K562 (cell line): Measurements from ENCODE around the gene RNF39. TPM values are rescaled to one million over a fixed set of nuclear protein-coding genes. Genes with fewer than 3 reads are reported as not detected.

Experiments used
- ATAC-seq: fragments of 200-7000 bp; cut with Tn5 transposase; 3 replicates; pipeline ENCODE4 v1.9.1; 2020; ENCODE audit warnings: moderate library complexity
- BruUV-seq: library from RNA; stranded (reverse); fragments of 400-500 nt; replicated peaks from 2 replicates; lab custom pipeline; 2021; lab: Mats Ljungman, UMichigan
- CTCF ChIA-PET: fragments of 300-600 bp; formaldehyde crosslinking; extraction: SDS; loops from one replicate; lab custom pipeline; 2021; ENCODE audit warnings: low intra/inter-chr PET ratio; lab: Yijun Ruan, JAX
- POLR2A ChIA-PET: fragments of 300-600, 350-650 bp; sonication (Branson Sonifier 250); formaldehyde crosslinking; extraction: SDS; loops from one replicate; lab custom pipeline; 2021; ENCODE audit warnings: antibody characterized with exemption, inconsistent platforms; lab: Yijun Ruan, JAX
- DNase-seq, 4 experiments: peaks; one replicate each; pipeline versions ENCODE4 v3.0.0 to v3.0.0-alpha.2; 2011 to 2018; ENCODE audit warnings: low spot score in 3 of 4, mixed read lengths in 3 of 4; ENCODE audit errors: extremely low read depth in 1 of 4
- FAIRE-seq: peaks from 2 replicates; lab custom pipeline; 2011; peaks lifted over from hg19 to GRCh38; lab: Jason Lieb, UNC
- H2AFZ ChIP-seq: 2 replicates; pipeline ENCODE4 v1.6.0; 2011; ENCODE audit warnings: low read depth, low read length, control low read depth, inconsistent platforms
- H3K27ac ChIP-seq: fragments of 200-600 bp; 3 replicates; pipeline ENCODE4 v1.8.0; 2011; ENCODE audit warnings: low read depth, mild to moderate bottlenecking, control low read depth, inconsistent platforms, low read length, moderate library complexity, mixed read lengths; ENCODE audit errors: extremely low read depth
- H3K27me3 ChIP-seq, 2 experiments: fragments of 300-600 bp in 1 of 2; 2 replicates in 1 of 2; 3 replicates in 1 of 2; pipeline versions ENCODE4 v1.6.0 to v1.8.0; 2011; ENCODE audit warnings: inconsistent platforms in 2 of 2, low read length in 2 of 2, mild to moderate bottlenecking in 1 of 2, mixed read lengths in 1 of 2, moderate library complexity in 1 of 2; ENCODE audit not compliant: control insufficient read depth in 2 of 2, insufficient read depth in 2 of 2
- H3K36me3 ChIP-seq: fragments of 300-600 bp; 3 replicates; pipeline ENCODE4 v1.8.0; 2011; ENCODE audit warnings: mild to moderate bottlenecking, low read length, inconsistent platforms; ENCODE audit not compliant: control insufficient read depth, insufficient read depth
- H3K4me1 ChIP-seq, 2 experiments: fragments of 200-600 bp in 1 of 2; replicated peaks in 1 of 2; 2 replicates in 1 of 2; 3 replicates in 1 of 2; pipeline versions ENCODE4 v1.5.1 to v1.8.0; 2011; ENCODE audit warnings: inconsistent platforms in 2 of 2, low read length in 2 of 2, mild to moderate bottlenecking in 1 of 2, mixed read lengths in 1 of 2, moderate library complexity in 1 of 2; ENCODE audit not compliant: control insufficient read depth in 2 of 2, insufficient read depth in 2 of 2
- H3K4me2 ChIP-seq: 2 replicates; pipeline ENCODE4 v1.6.1; 2011; ENCODE audit warnings: low read length, control low read depth, inconsistent platforms, mixed read lengths; ENCODE audit not compliant: insufficient read depth
- H3K4me3 ChIP-seq: fragments of 200-600 bp; sonication (generic), shearing (Covaris generic); 2 replicates; pipeline ENCODE4 v1.5.1; 2016; ENCODE audit warnings: control low read depth, inconsistent platforms
- H3K79me2 ChIP-seq: fragments of 200-600 bp; 3 replicates; pipeline ENCODE4 v1.8.0; 2011; ENCODE audit warnings: low read length, inconsistent platforms; ENCODE audit not compliant: control insufficient read depth, insufficient read depth
- H3K9ac ChIP-seq, 2 experiments: 2 replicates each; pipeline versions ENCODE4 v1.6.0 to v1.6.1; 2011; ENCODE audit warnings: low read depth in 2 of 2, low read length in 2 of 2, control low read depth in 1 of 2, inconsistent platforms in 1 of 2, mild to moderate bottlenecking in 1 of 2, mixed read lengths in 1 of 2; ENCODE audit not compliant: insufficient read depth in 1 of 2
- H3K9me1 ChIP-seq: one replicate; pipeline ENCODE4 v1.6.0; 2011; ENCODE audit warnings: inconsistent platforms, mild to moderate bottlenecking, low read length, moderate library complexity; ENCODE audit not compliant: control insufficient read depth, insufficient read depth
- H3K9me3 ChIP-seq: replicated peaks from 2 replicates; pipeline ENCODE4 v1.5.1; 2011; ENCODE audit warnings: low read depth, low read length, inconsistent platforms; ENCODE audit not compliant: control insufficient read depth, insufficient read depth
- H4K20me1 ChIP-seq: replicated peaks from 2 replicates; pipeline ENCODE4 v1.6.1; 2011; ENCODE audit warnings: low read length, inconsistent platforms, mixed read lengths; ENCODE audit not compliant: control insufficient read depth, insufficient read depth
- BRF1 ChIP-seq: IDR thresholded peaks from 3 replicates; pipeline ENCODE4 v1.6.1; 2011; ENCODE audit warnings: borderline replicate concordance, mild to moderate bottlenecking; ENCODE audit not compliant: insufficient read length; ENCODE audit errors: extremely low read depth
- DPF2 ChIP-seq: fragments of 450-650 bp; IDR thresholded peaks from 2 replicates; pipeline ENCODE4 v1.6.1; 2016
- EGR1 ChIP-seq: fragments of 450-650 bp; conservative IDR thresholded peaks from 2 replicates; pipeline ENCODE4 v1.6.1; 2017; ENCODE audit warnings: mild to moderate bottlenecking
- FOXM1 ChIP-seq, 2 experiments: fragments of 450-650 bp in 1 of 2; sonication (generic) in 1 of 2; formaldehyde crosslinking in 1 of 2; IDR thresholded peaks; 2 replicates each; pipeline versions ENCODE4 v1.6.1 to v1.9.0; 2017 to 2022; ENCODE audit warnings: low read depth in 2 of 2, mild to moderate bottlenecking in 2 of 2, missing genetic modification reagents in 1 of 2, moderate library complexity in 1 of 2
- GATAD2B ChIP-seq: fragments of 450-650 bp; IDR thresholded peaks from 2 replicates; pipeline ENCODE4 v1.6.1; 2017; ENCODE audit warnings: mild to moderate bottlenecking, borderline replicate concordance
- KAT7 ChIP-seq: sonication (generic); formaldehyde crosslinking; IDR thresholded peaks from 2 replicates; pipeline ENCODE4 v1.8.0; 2022; ENCODE audit warnings: missing genetic modification reagents, mild to moderate bottlenecking, borderline replicate concordance
- KDM1A ChIP-seq, 2 experiments: fragments of 450-650 bp; IDR thresholded peaks; 2 replicates each; pipeline ENCODE4 v1.6.1; 2016; ENCODE audit warnings: mild to moderate bottlenecking in 2 of 2
- MAFG ChIP-seq: fragments of 450-650 bp; conservative IDR thresholded peaks from 2 replicates; pipeline ENCODE4 v1.6.1; 2016; ENCODE audit warnings: missing genetic modification characterization, missing compliant biosample characterization
- MAFK ChIP-seq: IDR thresholded peaks from 2 replicates; pipeline ENCODE4 v1.6.1; 2011; ENCODE audit warnings: low read length, improper control_type of control experiment
- MTF1 ChIP-seq: fragments of 250-450 bp; sonication (Bioruptor Pico); IDR thresholded peaks from 2 replicates; pipeline ENCODE4 v1.9.0; 2021; ENCODE audit warnings: moderate library complexity, mild to moderate bottlenecking, inconsistent platforms, borderline replicate concordance
- RNF2 ChIP-seq: sonication (generic); IDR thresholded peaks from 2 replicates; pipeline ENCODE4 v1.6.1; 2016
- SMARCA4 ChIP-seq: fragments of 450-650 bp; IDR thresholded peaks from 2 replicates; pipeline ENCODE4 v1.6.1; 2016
- TRIM24 ChIP-seq, 2 experiments: fragments of 450-650 bp; IDR thresholded peaks; 2 replicates each; pipeline ENCODE4 v1.6.1; 2016
- ZNF695 ChIP-seq: fragments of 450-650 bp; formaldehyde crosslinking; IDR thresholded peaks from 2 replicates; pipeline ENCODE4 v1.4.0; 2020; ENCODE audit warnings: mild to moderate bottlenecking, moderate library complexity
- WGBS: fragments of 100-300 bp; shearing (Covaris generic); methylation state at CpG from one replicate; pipeline ENCODE4 v1.1.6; 2016; ENCODE audit warnings: low coverage, mixed read lengths; ENCODE audit not compliant: insufficient coverage; ENCODE audit errors: missing lambda C conversion rate; 5-methylcytosine and 5-hydroxymethylcytosine counted together
- in situ Hi-C: fragments of 300-500 bp; cut with MboI; formaldehyde crosslinking; loops from 4 replicates; pipeline ENCODE4 v1.15.0; 2018; ENCODE audit warnings: inconsistent platforms, mixed read lengths
- intact Hi-C: fragments of 100-400 bp; cut with micrococcal nuclease; formaldehyde crosslinking; loops from 2 replicates; pipeline ENCODE4 v1.14.2; 2022
- polyA plus RNA-seq, 8 experiments: library from polyadenylated mRNA; depleted of rRNA in 4 of 8; stranded (reverse) in 5 of 8; unstranded in 3 of 8; fragments of >200 nt; fragmentation: Nextera tagmentation in 2 of 8; fragmentation: Illumina TruSeq in 1 of 8; extraction: Ambion mirVana in 2 of 8; extraction: Trizol in 1 of 8; gene quantifications; 2 replicates each; pipeline versions ENCODE4 v1.2.1 to v1.2.3, GENCODE V29; 2011 to 2014; ENCODE audit warnings: inconsistent platforms in 1 of 8, missing spikeins in 1 of 8
- total RNA-seq, 7 experiments: library from RNA; depleted of rRNA in 6 of 7; stranded (reverse); fragments of >200 nt in 6 of 7; fragmentation: Illumina TruSeq in 2 of 7; extraction: Trizol in 2 of 7; gene quantifications; 2 replicates each; pipeline versions ENCODE4 v1.2.1 to v1.2.3, GENCODE V29; 2011 to 2021; ENCODE audit warnings: low replicate concordance in 1 of 7
- TF ChIP-seq, protein P1 (sequence below), 2 experiments: fragments of 250-450 bp in 1 of 2; fragments of 450-650 bp in 1 of 2; sonication (Bioruptor Pico) in 1 of 2; IDR thresholded peaks; 2 replicates each; pipeline versions ENCODE4 v1.6.1 to v1.8.0; 2016 to 2021; ENCODE audit warnings: mild to moderate bottlenecking in 2 of 2, moderate library complexity in 2 of 2, missing compliant biosample characterization in 1 of 2, missing genetic modification characterization in 1 of 2
- TF ChIP-seq, protein P2 (sequence below): fragments of 200-800 bp; sonication (Bioruptor generic); IDR thresholded peaks from 2 replicates; pipeline ENCODE4 v1.6.1; 2017; ENCODE audit warnings: missing genetic modification characterization, missing compliant biosample characterization
- TF ChIP-seq, protein P3 (sequence below), 3 experiments: fragments of 200-800 bp in 1 of 3; fragments of 250-450 bp in 1 of 3; fragments of 450-650 bp in 1 of 3; sonication (Bioruptor Pico) in 1 of 3; sonication (Bioruptor generic) in 1 of 3; formaldehyde crosslinking in 1 of 3; IDR thresholded peaks; 2 replicates each; pipeline versions ENCODE4 v1.6.1 to v1.8.0; 2016 to 2022; ENCODE audit warnings: mild to moderate bottlenecking in 2 of 3, missing genetic modification characterization in 2 of 3, missing compliant biosample characterization in 1 of 3, moderate library complexity in 1 of 3

The RNF39 gene
- total and polyA plus RNA-seq, 9 of the 15 experiments (the other 6 are each of a cell fraction or from before 2014, with no cell fraction given), result not detected

DNA sequence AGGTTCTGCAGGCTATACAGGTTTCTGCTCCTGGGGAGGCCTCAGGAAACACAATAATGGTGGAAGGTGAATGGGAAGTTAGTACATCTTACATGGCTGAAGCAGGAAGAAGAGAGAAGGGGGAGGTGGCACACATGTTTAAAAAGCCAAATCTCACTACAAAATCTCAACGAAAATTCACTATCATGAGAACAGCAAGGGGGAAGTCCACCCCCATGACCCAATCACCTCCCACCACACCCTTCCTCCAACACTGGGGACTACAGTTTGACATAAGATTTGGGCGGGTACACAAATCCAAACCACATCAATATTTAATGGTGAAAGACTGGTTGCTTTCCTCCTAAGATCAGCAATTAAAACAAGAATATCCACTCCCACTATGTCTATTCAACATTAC lies 28.3 kb downstream of the RNF39 start:
- H3K9me1 ChIP-seq, result no peaks in the 10 kb centered on the region
- peak; percentile 44 for FAIRE-seq
- ChIA-PET POLR2A (no interaction called here), CTCF (no interaction called here)
- peak overlapping the region; percentile 6; the same call in 1 of the 3 replicates for H3K27ac ChIP-seq
- H3K9me3 ChIP-seq, result no peaks in the 10 kb centered on the region
- in situ Hi-C loops (no loop called here), intact Hi-C loops (no loop called here)
- H3K9ac ChIP-seq, result no peak overlapping the region
- peaks cover 3% of the 10 kb centered on the region; the same call in 1 of the 3 replicates for H3K36me3 ChIP-seq
- no peak overlapping the region for H2AFZ ChIP-seq
- H3K79me2 ChIP-seq, result no peaks in the 10 kb centered on the region
- BruUV-seq, result no TSS peak
- DNase-seq, result peak in 1 of 4 experiments; percentile 54
- peaks cover 0 to 6% of the 10 kb centered on the region in 2 experiments; a peak in 1 of 5 replicates for H3K4me1 ChIP-seq
- peak overlapping the region; percentile 8; the same call in 1 of the 2 replicates for H3K4me2 ChIP-seq
- no peak overlapping the region for H3K4me3 ChIP-seq
- ATAC-seq, result peak; percentile 66
- no peaks in the 10 kb centered on the region for H3K27me3 ChIP-seq
- 2% methylated on average over 2 of the region's 2 CpGs for WGBS
- H4K20me1 ChIP-seq, result no peaks in the 10 kb centered on the region
- TF ChIP-seq MAFG (no peak), BRF1 (no peak), DPF2 (0 out of 2 replicates have a peak, but pooled peaks have one; percentile 44), MTF1 (CRISPR knock-in tag) (no peak), MAFK (no peak), EGR1 (peak; percentile 24; the same call in 1 of the 2 replicates), KDM1A (IDR thresholded peaks at IDR 0.05) (peak; percentile 62 to 68; a peak in 2 of 4 replicates), KAT7 (CRISPR knock-in tag) (0 out of 2 replicates have a peak, but pooled peaks have one; percentile 30), SMARCA4 (peak; percentile 25; the same call in 1 of the 2 replicates), GATAD2B (no peak), TRIM24 (IDR thresholded peaks at IDR 0.05) (peak in 1 of 2 experiments; percentile 61; a peak in 1 of 4 replicates), FOXM1 (IDR thresholded peaks at IDR 0.05; ENCODE audit: low read depth) (peak; percentile 37; the same call in 1 of the 2 replicates), FOXM1 (CRISPR knock-in tag; IDR thresholded peaks at IDR 0.05; ENCODE audit: low read depth) (no peak), ZNF695 (no peak), RNF2 (peak; percentile 64; the same call in 1 of the 2 replicates)
- TF ChIP-seq, protein P1, sequence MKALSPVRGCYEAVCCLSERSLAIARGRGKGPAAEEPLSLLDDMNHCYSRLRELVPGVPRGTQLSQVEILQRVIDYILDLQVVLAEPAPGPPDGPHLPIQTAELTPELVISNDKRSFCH (CRISPR knock-in tag; IDR thresholded peaks at IDR 0.05), result no peak
- TF ChIP-seq, protein P1 (tag; IDR thresholded peaks at IDR 0.05), result 0 out of 2 replicates have a peak, but pooled peaks have one; percentile 22
- TF ChIP-seq, protein P2, sequence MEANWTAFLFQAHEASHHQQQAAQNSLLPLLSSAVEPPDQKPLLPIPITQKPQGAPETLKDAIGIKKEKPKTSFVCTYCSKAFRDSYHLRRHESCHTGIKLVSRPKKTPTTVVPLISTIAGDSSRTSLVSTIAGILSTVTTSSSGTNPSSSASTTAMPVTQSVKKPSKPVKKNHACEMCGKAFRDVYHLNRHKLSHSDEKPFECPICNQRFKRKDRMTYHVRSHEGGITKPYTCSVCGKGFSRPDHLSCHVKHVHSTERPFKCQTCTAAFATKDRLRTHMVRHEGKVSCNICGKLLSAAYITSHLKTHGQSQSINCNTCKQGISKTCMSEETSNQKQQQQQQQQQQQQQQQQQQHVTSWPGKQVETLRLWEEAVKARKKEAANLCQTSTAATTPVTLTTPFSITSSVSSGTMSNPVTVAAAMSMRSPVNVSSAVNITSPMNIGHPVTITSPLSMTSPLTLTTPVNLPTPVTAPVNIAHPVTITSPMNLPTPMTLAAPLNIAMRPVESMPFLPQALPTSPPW, result peak; percentile 55; the same call in 1 of the 2 replicates
- TF ChIP-seq, protein P3, sequence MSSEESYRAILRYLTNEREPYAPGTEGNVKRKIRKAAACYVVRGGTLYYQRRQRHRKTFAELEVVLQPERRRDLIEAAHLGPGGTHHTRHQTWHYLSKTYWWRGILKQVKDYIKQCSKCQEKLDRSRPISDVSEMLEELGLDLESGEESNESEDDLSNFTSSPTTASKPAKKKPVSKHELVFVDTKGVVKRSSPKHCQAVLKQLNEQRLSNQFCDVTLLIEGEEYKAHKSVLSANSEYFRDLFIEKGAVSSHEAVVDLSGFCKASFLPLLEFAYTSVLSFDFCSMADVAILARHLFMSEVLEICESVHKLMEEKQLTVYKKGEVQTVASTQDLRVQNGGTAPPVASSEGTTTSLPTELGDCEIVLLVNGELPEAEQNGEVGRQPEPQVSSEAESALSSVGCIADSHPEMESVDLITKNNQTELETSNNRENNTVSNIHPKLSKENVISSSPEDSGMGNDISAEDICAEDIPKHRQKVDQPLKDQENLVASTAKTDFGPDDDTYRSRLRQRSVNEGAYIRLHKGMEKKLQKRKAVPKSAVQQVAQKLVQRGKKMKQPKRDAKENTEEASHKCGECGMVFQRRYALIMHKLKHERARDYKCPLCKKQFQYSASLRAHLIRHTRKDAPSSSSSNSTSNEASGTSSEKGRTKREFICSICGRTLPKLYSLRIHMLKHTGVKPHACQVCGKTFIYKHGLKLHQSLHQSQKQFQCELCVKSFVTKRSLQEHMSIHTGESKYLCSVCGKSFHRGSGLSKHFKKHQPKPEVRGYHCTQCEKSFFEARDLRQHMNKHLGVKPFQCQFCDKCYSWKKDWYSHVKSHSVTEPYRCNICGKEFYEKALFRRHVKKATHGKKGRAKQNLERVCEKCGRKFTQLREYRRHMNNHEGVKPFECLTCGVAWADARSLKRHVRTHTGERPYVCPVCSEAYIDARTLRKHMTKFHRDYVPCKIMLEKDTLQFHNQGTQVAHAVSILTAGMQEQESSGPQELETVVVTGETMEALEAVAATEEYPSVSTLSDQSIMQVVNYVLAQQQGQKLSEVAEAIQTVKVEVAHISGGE (CRISPR knock-in tag; IDR thresholded peaks at IDR 0.05), result 0 out of 6 replicates have a peak, but pooled peaks of 1 of the 3 experiments have one; percentile 30
